GM23248 (cell line): ENCODE data around the gene C1orf115.
"Not testable (repeated sequence)": the region's sequence is repeated elsewhere in the genome, so short reads cannot be mapped to it uniquely, and the experiment has no call there.

Source experiments
- EZH2 ChIP-seq: fragments of 200-600 bp; sonication (generic); IDR thresholded peaks from 2 replicates; pipeline ENCODE4 v1.6.1; 2018; ENCODE audit warnings: antibody characterized with exemption, mild to moderate bottlenecking; ENCODE audit not compliant: insufficient read depth, poor library complexity, severe bottlenecking
- EZH2phosphoT487 ChIP-seq: fragments of 200-600 bp; sonication (generic); IDR thresholded peaks from 2 replicates; pipeline ENCODE4 v1.6.1; 2018; ENCODE audit warnings: antibody characterized with exemption, moderate library complexity, mild to moderate bottlenecking, low read depth; ENCODE audit not compliant: insufficient read depth

DNA sequence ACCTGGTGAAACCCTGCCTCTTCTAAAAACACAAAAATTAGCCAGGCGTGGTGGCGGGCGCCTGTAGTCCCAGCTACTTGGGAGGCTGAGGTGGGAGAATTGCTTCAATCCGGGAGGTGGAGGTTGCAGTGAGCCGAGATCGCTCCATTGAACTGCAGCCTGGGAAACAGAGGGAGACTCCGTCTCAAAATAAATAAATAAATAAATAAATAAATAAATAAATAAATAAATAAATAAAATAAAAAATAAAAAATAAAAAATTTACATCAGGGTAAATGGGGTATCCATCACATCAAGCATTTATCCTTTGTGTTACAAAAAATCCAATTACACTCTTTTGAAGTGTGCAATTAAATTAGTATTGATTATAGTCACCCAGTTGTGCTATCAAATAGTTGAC, 46.1 kb downstream of the C1orf115 start:
- not testable (repeated sequence) for TF ChIP-seq EZH2phosphoT487, EZH2
